ENCODE measurements around the gene BCL2L1. TPM values are rescaled to one million over a fixed set of nuclear protein-coding genes. Genes with fewer than 3 reads are reported as not detected.

The BCL2L1 gene
- total RNA-seq, 1 donor from 2014 or later = 283 TPM

DNA sequence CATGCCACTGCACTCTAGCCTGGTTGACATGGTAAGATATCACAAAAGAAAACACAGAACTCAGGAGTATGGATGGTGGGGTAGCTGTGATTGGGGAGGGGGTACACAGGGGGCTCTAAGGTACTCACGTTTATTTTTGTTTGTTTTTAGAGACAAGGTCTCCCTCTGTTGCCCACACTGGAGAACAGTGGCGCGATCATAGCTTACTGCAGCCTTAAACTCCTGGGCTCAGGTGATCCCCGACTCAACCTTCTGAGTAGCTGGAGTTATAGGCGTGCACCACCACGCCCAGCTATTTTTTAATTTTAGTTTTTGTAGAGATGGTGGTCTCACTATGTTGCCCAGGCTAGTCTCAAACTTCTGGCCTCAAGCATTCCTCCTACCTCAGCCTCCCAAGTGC lies 29.3 kb downstream of the BCL2L1 start:
- TF ChIP-seq, protein P1, sequence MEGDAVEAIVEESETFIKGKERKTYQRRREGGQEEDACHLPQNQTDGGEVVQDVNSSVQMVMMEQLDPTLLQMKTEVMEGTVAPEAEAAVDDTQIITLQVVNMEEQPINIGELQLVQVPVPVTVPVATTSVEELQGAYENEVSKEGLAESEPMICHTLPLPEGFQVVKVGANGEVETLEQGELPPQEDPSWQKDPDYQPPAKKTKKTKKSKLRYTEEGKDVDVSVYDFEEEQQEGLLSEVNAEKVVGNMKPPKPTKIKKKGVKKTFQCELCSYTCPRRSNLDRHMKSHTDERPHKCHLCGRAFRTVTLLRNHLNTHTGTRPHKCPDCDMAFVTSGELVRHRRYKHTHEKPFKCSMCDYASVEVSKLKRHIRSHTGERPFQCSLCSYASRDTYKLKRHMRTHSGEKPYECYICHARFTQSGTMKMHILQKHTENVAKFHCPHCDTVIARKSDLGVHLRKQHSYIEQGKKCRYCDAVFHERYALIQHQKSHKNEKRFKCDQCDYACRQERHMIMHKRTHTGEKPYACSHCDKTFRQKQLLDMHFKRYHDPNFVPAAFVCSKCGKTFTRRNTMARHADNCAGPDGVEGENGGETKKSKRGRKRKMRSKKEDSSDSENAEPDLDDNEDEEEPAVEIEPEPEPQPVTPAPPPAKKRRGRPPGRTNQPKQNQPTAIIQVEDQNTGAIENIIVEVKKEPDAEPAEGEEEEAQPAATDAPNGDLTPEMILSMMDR (IDR thresholded peaks at IDR 0.05; ENCODE audit: insufficient read depth, low read length, poor library complexity, severe bottlenecking) = no peak
- Histone ChIP-seq H3K27me3 (ENCODE audit: control insufficient read depth, insufficient read depth, low read length) (no peaks in the 10 kb centered on the region), H3K36me3 (ENCODE audit: control insufficient read depth, insufficient read depth, low read length) (peaks cover 4% of the 10 kb centered on the region), H3K4me3 (ENCODE audit: low read depth, low read length) (no peak overlapping the region)
- DNase-seq (ENCODE audit: low read depth) = no peak

GRCh38 chr20:31691646-31692275 lies 30.9 kb downstream of the BCL2L1 start:
- Histone ChIP-seq H3K27me3 (ENCODE audit: control insufficient read depth, insufficient read depth, low read length) (no peaks in the 10 kb centered on the region), H3K36me3 (ENCODE audit: control insufficient read depth, insufficient read depth, low read length) (peaks cover 1% of the 10 kb centered on the region), H3K4me3 (ENCODE audit: low read depth, low read length) (no peak overlapping the region)
- DNase-seq (ENCODE audit: low read depth) = no peak
- TF ChIP-seq, protein P1 (IDR thresholded peaks at IDR 0.05; ENCODE audit: insufficient read depth, low read length, poor library complexity, severe bottlenecking) = no peak

- no peak for DNase-seq (ENCODE audit: low read depth)
- TF ChIP-seq, protein P1 (IDR thresholded peaks at IDR 0.05; ENCODE audit: insufficient read depth, low read length, poor library complexity, severe bottlenecking) = no peak
- Histone ChIP-seq H3K27me3 (ENCODE audit: control insufficient read depth, insufficient read depth, low read length) (no peaks in the 10 kb centered on the region), H3K4me3 (ENCODE audit: low read depth, low read length) (no peak overlapping the region), H3K36me3 (ENCODE audit: control insufficient read depth, insufficient read depth, low read length) (peaks cover 1% of the 10 kb centered on the region)
Measured at GRCh38 chr20:31690124-31690666, 32.5 kb downstream of the BCL2L1 start.

DNA sequence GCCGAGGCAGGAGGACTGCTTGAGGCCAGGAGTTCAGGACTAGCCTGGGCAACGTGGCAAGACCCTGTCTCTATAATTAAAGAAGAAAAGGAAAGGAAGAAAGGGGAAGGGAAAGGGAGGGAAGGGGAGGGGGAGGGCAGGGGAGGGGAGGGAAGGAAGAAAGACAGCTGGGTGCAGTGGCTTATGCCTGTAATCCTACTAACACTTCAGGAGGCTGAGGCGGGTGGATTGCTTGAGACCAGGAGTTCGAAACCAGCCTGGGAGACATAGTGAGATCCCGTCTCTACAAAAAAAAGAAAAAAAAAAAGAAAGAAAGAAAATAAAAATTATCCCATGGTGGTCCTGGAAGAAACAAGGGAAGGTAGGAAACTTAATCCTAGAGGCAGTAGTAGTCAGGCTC lies 33.5 kb downstream of the BCL2L1 start:
- H3K36me3 ChIP-seq (ENCODE audit: control insufficient read depth, insufficient read depth, low read length) = peaks cover 1% of the 10 kb centered on the region
- no peak overlapping the region for H3K4me3 ChIP-seq (ENCODE audit: low read depth, low read length)
- no peaks in the 10 kb centered on the region for H3K27me3 ChIP-seq (ENCODE audit: control insufficient read depth, insufficient read depth, low read length)
- DNase-seq (ENCODE audit: low read depth) = no peak
- TF ChIP-seq, protein P1 (IDR thresholded peaks at IDR 0.05; ENCODE audit: insufficient read depth, low read length, poor library complexity, severe bottlenecking) = no peak

DNA sequence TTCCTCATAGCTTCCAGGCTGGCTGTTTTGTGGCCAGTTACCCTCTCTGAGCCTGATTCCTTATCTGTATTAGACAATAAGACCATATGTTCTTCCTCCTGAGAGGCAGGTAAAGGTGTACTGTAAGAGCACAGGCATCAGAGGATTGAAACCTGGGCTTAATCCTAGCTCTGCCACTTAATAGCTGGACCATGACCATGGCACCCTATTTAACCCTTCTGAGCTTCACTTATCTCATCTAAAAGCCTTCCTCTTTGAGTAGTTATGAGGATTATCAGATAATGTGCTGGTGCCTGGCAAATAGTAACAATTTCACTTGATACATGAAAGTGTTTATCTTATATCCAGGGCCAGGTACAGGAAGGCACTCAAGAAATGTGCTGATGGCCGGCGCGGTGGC lies 34.9 kb downstream of the BCL2L1 start:
- TF ChIP-seq, protein P1 (IDR thresholded peaks at IDR 0.05; ENCODE audit: insufficient read depth, low read length, poor library complexity, severe bottlenecking) = no peak
- DNase-seq (ENCODE audit: low read depth) = no peak
- H3K27me3 ChIP-seq (ENCODE audit: control insufficient read depth, insufficient read depth, low read length) = no peaks in the 10 kb centered on the region
- peaks cover 1% of the 10 kb centered on the region for H3K36me3 ChIP-seq (ENCODE audit: control insufficient read depth, insufficient read depth, low read length)
- H3K4me3 ChIP-seq (ENCODE audit: low read depth, low read length) = no peak overlapping the region
